NCI-H187 (cell line): ENCODE data around the gene HERPUD2.
A peak's percentile ranks its signal among the peaks of the same experiment; 100 is the strongest.

ENCODE experiments used
- DNase-seq, 2 experiments: peaks; one replicate each; lab custom pipeline; 2025; lab: John Stamatoyannopoulos, UW

HERPUD2 gene

DNA sequence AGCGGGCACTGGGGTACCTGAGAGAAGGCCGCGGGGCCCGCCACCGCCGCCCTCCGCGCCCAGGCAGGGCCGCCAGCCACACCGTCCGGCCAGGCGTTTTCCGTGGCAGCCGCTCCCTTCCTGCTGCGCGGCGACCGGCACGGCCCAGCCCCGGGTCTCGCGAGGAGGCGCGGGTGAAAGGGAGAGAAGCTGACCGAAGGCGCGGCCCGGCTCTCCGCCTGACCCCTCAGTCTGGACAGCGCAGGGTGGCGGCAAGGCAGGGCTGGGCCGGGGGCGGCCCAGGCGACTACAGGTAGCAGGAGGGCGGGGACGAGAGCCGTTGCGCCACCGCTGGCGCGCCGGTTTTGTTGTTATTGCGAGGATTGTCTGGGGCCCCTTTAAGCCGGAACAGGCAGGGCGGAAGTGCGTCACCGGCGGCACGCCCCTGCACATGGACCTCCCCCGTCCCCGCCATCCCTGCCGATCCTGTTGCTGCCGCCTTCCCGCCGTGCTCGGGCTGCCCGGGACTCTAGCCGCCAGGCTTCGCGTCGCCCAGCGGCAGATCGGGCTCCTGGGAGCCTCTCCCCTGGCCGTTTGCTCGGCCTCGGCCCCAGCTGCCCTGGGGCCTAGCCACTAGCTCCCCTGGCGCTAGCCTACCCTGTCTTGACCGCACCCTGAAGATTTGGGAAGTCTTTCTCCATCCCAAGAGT, at the start of gene HERPUD2:
TSS of gene HERPUD2 (minus strand) at position 352 of the 689 bp plus-strand sequence. CDS start 805 bp downstream, outside the sequence.
- DNase-seq = peak; percentile 78 to 90

GRCh38 chr7:35738889-35739288, 44.0 kb upstream of the HERPUD2 start:
- DNase-seq = no peak

DNA sequence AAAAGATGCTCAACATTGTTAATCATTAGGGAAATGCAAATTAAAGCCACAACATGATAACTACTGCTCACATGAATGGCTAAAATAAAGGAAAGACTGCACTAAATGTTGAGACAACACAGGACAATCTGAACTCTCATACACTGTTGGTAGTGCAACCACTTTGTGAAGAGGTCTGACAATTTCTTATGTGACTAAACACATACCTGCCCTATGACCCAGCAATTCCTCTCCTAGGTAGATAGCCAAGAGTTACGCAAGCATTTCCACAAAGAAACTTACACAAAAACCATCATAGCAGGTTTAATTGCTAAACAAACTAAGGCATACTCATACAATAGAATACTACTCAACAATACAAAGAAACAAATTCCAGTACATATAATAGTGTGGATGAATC, 41.8 kb upstream of the HERPUD2 start:
- DNase-seq = no peak

GRCh38 chr7:35735396-35735795, 40.5 kb upstream of the HERPUD2 start:
- DNase-seq = no peak

DNA sequence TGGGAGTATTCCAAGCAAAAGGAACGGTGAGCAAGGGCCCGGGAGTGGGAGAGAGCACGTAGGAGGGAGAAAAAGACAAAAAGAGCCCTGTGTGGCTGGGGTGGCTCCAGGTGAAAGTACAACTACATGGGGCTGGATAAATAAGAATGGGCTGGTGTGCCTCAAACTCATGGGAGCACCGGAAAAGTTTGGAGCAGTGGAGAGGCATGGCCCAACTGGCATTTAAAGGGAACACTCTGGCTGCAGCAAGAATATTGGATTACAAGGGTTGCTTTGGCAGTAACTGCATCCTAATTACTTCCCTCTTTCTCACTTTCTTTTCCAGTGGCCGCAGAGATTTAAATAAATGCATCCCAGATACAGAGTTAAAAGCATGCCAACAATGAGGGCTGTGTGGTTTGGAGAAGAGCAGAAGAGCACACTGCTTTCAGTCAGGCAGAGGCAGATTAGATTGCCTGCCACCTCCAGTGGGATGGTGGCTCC, 39.1 kb upstream of the HERPUD2 start:
- no peak for DNase-seq

DNA sequence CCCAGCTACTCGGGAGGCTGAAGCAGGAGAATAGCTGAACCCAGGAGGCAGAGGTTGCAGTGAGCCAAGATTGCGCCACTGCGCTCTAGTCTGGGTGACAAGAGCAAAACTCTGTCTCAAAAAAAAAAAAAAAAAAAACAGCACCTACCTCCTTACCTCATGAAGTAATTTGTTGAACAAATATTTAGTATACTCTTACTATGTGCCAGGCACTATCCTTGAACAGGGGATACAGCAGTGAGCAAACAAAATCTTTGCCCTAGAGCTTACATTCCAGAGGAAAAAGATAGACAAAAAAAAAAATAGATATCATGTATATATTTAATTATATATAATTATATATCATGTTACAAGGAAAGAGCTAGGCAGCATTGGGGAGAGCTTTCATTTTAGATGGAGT, 36.4 kb upstream of the HERPUD2 start:
- DNase-seq = no peak

GRCh38 chr7:35729061-35729783, 34.3 kb upstream of the HERPUD2 start:
- no peak for DNase-seq

DNA sequence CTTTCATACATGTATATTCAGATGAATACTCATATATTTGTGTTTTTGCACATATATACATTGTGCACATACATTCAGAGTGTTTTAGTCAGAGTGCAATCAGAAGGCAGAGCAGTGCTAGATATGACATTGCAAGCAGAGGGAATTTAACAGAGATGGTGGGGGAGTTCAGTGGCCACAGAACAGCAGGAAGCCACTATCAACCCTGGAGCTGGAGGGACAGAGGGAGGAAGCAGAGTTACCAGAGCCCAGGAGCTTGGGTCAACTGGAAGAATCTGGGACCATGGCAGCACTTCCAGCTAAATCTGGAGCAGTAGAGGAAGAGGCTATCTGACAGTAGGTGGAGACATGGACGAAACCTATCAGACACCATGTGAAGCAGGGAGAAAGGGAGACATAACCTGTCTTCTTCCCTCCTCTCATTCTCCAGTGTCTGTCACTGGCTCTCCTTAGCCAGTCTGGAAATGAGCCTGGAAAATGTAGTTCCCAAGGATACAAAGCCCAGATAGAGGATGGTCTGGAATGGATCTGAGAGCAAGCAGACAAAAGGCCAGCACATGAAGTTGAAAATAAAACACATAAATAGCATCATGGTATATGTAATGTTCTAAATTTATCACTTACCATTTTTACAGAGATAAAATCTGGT, 33.6 kb upstream of the HERPUD2 start:
- DNase-seq = no peak

DNA sequence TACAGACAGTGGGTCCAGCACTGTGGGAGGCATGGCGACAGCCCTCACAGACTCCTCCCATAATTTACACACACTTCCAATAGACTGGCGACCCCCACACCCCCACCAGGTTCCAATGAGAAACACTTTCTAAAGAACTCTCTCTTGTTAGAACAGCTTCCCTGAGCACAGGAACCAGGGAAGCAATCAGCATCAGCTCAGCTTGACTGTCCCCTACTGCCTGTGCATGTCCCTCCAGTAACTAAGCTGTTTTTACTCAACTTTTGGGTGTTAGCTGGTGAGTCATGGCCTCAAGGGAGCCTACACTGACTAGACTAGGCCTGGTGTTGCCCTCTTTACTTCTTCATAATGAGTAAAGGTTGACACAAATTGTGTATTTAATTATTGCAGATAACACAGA, 32.6 kb upstream of the HERPUD2 start:
- no peak for DNase-seq

DNA sequence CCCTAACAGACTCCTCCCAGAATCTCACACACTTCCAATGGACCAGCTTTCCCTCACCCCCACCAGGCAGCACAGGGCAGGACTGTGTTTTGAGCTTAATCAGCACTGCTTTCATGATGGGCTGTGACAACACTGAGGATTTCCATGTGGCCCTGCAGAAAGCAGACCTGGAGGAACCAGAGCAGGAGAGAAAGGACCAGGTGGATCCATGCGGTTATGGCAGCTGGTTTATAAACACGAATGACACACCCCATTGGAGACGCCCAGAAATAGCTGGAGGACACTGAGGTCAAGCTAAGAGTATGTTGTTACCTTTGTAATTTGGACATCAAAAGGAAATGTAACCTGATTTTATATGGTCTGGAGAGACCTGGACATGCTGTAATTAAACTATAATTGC, 31.7 kb upstream of the HERPUD2 start:
- DNase-seq = no peak

- no peak for DNase-seq
Measured at GRCh38 chr7:35725280-35725680, 30.3 kb upstream of the HERPUD2 start.

DNA sequence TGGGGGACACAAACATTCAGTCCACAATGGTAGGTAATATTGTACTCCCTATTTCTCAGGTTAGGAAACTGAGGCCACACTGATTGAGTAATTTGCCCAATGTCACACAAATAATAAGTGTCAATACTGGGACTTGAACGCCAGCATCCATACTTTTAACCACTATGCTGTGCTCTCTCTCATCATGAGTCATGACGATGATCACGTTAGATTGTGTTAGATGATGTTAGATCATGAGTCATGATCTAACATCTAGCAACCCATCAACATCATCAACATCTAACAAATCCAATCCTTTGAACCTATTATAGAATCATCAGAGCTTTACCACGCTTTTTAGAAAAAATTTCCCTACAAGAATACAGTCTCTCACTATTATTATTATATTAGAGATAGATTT, 28.1 kb upstream of the HERPUD2 start:
- no peak for DNase-seq

- no peak for DNase-seq
Measured at GRCh38 chr7:35722054-35722849, 27.3 kb upstream of the HERPUD2 start.

- no peak for DNase-seq
Measured at GRCh38 chr7:35721288-35721687, 26.4 kb upstream of the HERPUD2 start.

DNA sequence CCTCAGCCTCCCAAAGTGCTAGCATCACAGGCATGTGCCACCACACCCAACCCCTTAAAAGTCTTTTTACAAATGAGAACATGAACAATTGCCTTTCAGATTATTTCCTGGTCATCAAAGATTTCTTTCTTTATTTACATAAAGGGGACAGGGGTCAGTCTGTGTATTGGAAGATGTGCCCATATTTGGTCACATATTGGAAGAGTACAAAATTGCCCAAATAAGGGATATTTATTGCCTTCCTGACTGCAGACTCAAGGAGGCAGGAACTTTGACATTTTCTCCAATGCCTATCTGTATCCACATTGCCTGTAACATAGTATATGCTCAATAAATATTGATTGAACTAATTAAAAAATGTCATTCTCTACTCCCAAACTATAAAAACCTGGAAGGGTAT, 25.9 kb upstream of the HERPUD2 start:
- DNase-seq = no peak

DNA sequence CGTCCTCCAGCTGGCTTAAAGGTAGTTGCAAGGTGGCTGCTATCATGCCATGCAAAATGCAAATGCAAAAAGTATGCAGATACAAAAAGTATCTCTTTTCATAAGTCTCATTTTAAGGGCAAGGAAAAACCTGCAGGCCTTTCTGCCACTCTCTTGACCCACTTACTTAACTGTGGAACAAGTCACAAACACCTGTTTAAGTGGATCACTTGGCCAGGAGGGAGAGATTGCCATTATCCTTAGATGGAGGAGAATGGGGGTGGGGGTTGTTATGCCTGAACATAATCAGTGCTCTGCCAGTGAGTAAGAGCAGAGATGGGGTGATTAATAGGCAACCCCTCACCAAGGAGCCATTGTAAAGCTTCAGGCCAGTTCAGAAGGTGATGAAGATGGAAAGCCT, 25.1 kb upstream of the HERPUD2 start:
- DNase-seq = no peak

GRCh38 chr7:35718047-35718446, 23.1 kb upstream of the HERPUD2 start:
- no peak for DNase-seq

GRCh38 chr7:35717516-35717915, 22.6 kb upstream of the HERPUD2 start:
- no peak for DNase-seq

DNA sequence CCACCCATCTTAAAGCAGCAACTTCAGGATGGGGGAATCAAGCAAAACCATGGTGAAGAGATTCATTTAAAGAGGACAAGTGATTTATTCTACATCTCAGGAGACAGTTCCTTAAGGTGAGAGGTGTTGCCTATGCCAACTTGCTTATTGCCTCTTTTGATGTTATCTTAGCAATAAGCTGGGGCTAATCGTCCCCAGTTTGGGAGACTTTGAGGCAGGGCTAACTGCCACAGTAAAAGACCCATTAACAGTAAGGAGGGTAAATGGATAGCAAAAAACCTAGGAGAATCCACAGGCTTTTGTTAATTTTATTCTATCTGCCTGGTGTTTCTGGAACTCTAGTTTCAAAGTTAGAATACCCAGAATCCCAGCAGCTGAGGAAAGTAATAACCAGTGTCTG, 22.1 kb upstream of the HERPUD2 start:
- DNase-seq = no peak

DNA sequence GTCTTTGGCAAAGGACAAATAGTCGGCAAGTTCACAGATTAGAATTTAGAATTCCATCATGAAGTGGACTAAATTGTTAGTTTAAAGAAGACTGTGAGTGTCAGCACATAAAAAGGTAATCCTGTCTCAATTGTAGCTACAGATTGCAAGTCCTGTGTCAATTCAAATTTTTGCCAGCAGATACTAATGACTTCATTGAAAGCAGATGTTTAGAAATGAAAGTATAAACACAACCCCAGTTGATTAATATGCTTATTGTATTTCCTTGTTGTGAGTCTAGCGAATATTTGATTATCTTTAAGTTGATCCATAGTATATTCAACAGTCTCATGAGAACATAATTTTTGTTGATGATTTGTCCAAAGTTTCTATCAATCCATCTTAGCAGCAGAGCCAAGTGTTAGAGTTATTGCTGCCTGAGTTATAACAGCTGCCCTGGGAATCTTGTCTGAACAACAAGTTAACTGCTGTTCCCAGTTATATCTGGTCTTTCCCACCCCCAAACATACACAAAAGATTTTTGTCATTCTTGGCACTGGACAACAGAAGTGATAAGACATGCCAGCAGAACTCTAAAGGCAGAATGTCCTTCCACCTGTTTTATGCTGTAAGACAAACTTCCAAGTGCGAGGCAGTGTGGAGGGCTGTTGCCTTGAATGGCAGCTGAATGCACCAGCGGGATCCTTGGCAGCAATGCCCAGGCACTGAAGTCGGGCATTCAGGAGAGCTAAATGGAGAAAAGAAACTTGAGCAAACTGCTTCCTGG, 21.3 kb upstream of the HERPUD2 start:
- no peak for DNase-seq

GRCh38 chr7:35714862-35715261, 19.9 kb upstream of the HERPUD2 start:
- no peak for DNase-seq
